HG03280 (cell line): ENCODE measurements around the gene TMC4.
A peak's percentile ranks its signal among the peaks of the same experiment; 100 is the strongest.

ENCODE experiments used
- ATAC-seq: cut with Tn5 transposase; IDR thresholded peaks from one replicate; pipeline ENCODE4 v1.9.1; 2021; ENCODE audit warnings: mild to moderate bottlenecking, moderate library complexity; ENCODE audit not compliant: unreplicated experiment

The TMC4 gene

DNA sequence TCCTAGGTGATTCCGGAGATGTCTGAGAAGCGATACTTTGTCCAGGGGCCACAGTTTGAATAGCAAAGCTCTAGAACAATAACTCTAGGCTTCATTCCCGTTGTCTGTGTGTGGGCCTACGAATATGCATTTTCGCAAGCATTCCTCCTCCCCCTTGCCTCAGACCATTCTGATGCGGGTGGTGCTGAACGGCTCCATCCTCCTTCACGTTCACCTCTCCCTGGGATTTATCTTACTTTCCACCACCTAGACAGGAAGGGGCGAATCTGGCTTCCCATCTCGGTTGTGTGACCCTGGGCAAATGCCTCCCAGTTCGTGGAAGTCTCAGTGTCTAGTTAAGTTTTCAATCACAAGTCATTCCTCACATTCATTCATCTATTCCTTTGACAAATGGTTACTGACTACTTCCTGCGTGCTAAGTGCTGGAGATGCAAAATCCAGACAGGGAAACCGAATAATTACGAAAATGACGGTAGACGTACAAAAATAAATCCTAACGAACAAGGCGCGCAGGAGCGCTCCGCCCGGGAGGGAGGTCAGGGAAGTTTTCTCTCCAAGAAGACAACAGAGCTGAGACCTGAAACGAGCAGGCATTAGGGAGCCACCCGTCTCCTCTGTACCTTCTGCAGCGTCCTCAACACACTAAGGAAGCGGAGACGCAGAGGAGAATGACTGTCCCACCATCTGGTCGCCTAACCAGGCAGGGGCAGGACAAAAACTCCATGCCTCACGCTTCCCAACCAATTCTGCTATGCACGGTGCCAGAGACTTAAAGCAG, 36.7 kb downstream of the TMC4 start:
- no peak for ATAC-seq

DNA sequence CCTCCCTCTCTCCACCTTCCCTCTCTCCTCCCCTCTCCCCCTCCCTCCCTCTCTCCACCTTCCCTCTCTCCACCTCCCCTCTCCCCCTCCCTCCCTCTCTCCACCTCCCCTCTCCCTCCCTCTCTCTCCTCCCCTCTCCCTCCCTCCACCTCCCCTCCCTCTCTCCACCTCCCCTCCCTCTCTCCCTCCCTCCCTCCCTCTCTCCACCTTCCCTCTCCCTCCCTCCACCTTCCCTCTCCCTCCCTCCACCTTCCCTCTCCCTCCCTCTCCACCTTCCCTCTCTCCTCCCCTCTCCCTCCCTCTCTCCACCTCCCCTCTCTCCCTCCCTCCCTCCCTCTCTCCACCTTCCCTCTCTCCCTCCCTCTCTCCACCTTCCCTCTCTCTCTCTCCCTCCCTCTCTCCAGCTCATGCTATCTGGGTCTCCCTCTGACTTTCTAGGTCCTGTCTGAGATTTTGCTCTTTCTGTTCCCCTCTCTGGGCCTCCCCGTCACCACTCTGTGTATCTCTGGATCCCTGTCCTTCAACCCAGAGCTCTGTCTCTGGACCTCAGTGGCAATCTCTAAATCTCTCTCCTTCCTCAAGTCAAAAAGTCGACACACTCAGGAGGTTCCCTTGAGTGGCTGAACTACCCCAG, 38.9 kb downstream of the TMC4 start:
- no peak for ATAC-seq

DNA sequence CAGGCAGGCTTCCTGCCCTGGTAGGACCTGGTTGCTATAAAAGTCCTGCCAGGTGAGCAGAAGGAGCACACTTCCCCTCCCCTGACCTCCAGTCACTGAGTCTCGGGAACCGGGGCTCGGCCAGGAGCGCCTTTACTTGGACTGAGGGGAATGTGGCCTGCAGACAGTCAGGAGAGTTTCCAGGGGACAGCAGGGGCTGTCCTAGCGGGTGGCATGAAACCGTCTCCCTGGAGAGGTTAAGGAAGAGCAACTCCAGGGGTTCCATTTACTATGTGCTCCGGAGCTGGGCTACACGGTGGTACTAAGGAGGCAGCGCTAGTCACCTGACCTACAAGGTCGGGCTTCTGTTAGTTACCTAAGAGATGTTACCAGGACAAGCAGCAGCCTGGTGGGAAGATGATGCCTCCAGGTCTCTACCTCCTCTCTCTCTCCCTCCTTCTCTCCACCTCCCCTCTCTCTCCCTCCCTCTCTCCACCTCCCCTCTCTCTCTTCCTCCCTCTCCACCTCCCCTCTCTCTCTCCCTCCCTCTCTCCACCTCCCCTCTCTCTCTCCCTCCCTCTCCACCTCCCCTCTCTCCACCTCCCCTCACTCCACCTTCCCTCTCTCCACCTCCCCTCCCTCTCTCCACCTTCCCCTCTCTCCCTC, 39.5 kb downstream of the TMC4 start:
- ATAC-seq: no peak

DNA sequence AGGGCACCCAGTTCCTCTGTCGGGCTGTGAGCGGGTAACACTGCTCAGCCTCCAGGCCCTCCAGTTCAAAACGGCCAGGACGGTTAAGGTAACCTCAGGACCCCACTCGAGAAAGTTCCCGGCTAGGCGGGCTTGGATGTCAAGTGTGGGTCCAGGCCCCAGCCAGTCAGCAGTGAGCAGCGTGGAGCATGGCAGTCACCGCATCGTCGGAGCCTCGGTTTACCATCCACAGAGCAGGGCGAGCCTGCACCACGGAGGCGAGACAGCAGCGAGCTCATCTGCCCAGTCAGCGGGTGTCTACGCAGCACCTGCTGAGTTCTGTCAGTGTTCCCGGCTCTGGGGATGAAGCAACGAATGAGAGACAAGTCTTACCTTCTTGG, 43.4 kb downstream of the TMC4 start:
- ATAC-seq: no peak

DNA sequence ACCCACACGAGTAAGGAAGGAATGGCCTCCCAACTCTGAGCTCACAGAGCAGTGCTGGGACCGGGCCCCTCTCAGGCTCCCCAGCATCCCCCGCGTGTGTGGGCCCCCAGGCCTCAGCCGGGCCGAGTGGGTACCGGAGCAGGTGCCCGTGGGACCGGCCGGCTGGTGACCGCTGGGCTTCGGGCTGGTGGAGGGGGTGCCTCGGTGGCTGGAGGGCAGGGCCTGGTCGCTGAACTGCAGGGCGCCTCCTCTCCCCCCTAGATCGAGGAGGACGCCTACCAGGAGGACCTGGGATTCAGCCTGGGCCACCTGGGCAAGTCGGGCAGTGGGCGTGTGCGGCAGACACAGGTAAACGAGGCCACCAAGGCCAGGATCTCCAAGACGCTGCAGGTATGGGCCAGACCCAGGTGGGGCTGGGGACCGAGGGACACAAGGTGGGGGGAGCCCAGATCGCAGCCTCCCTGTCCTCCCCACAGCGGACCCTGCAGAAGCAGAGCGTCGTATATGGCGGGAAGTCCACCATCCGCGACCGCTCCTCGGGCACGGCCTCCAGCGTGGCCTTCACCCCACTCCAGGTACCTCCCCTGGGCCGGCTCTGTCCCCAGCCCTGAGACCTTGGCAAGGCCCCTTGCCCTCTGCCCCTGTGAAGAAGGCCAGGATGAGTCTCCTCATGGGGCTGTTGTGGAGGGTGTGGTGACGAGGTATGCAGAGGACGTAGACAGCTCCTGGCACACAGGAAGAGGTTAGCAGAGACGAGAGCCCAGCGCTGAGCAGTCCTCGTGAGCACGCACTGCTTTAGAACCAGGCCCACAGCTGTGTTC, 44.0 kb downstream of the TMC4 start:
- no peak for ATAC-seq

DNA sequence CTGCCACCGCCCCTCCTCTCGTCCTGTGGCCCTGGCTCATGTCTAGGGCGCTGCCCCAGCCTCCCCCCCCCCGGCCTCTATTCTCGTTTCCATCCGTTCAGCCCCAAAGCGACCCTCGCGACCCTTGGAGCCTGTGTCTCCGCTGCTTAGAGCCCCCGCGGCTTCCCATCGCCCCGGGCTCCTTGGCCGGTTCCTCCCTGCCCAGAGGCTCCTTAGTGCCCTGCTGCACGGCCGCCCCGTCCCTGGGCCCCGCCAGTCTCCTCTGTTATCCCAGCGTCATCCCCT, 44.6 kb downstream of the TMC4 start:
- no peak for ATAC-seq

DNA sequence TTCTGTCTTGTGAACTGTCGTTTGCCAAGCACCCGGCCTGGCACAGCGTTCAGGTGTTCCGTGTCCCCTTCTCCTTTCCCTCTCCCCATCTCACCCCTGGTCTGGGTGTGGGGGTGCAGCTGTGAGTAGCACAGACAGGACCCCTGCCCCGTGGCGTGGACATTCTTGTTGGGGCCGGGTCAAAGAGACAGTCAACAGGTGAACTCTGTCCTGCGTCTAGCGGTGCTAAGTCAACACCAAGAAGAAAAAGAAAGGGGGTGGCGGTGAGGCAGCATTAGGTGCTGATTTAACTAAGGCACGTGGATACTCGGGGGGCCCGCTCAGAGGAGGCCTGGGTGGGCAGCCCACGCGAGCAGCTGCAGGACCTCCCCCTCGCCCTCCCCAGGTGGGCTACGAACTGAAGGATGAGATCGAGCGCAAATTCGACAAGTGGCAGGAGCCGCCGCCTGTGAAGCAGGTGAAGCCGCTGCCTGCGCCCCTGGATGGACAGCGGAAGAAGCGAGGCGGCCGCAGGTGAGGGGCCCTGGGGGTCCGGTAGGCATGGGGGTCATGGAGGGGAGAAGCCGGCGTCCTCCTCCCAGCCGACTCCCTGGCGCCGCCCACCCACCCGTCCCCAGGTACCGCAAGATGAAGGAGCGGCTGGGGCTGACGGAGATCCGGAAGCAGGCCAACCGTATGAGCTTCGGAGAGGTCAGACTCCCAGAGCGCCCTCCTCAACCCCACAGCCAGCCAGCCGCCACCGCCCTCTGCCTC, 45.1 kb downstream of the TMC4 start:
- no peak for ATAC-seq

DNA sequence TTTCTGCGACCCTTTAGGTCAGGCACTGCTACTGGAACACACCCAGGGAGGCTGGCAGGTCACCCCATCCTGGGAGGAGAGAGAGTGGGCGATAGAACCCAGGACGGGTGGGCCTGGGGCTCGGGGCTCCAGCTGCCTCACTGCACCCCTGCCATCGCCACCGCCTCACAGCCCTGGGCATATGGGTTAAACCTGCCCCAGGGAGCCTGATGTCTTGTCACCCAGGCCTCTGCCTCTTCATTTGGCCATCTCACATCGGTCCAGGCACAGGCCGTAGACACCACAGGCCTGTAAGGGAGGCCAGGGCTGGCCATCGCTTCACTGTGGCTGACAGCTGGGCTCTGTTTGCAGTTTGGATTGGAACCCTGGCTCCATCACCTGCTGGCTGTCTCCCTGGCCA, 47.2 kb downstream of the TMC4 start:
- ATAC-seq: no peak

DNA sequence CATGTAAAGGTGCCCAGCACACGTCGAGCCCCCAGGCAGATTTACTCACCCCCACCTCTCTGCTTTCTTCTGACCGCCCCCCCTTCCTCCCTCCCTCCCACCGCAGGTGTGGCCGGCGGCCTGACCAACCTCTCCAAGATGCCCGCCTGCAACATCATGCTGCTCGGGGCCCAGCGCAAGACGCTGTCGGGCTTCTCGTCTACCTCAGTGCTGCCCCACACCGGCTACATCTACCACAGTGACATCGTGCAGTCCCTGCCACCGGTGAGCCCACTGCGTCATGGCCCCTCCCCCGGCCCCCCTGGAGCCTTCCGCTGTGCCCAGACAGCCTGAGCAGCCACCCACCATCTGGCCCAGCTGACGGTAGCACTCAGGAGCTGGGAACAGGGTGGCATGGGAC, 48.6 kb downstream of the TMC4 start:
- no peak for ATAC-seq

DNA sequence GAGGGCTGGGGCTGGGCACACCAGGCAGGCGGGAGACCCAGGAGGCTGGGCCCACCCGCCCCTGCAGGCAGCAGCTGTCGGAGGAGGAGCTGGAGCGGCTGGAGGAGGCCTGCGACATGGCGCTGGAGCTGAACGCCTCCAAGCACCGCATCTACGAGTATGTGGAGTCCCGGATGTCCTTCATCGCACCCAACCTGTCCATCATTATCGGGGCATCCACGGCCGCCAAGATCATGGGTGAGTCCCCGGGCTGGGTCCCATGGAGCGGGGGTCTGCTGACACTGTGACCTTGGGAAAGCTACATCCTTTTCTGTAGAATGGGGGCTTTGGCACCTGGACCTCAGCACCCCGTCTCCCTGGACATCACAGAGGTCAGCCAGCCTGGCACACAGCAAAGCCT, 49.3 kb downstream of the TMC4 start:
- no peak for ATAC-seq

DNA sequence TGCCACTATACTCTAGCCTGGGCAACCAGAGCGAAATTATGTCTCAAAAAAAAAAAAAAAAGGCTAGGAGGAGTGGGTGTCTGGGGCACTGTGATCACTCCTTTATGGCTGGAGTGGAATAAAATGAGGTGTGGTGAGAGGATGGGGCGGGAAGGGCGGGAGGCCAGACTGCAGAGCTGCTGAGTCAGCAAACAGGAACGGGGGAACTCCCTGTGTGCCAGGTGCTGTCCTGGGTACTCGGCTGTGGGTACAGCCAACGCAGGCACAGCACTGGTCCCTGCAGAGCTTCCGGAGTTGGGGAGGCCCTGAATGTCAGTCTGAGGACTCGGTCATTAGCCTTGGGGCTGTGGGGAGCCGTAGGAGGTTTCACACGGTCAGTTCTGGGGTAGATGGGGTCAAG, 51.7 kb downstream of the TMC4 start:
- no peak for ATAC-seq

DNA sequence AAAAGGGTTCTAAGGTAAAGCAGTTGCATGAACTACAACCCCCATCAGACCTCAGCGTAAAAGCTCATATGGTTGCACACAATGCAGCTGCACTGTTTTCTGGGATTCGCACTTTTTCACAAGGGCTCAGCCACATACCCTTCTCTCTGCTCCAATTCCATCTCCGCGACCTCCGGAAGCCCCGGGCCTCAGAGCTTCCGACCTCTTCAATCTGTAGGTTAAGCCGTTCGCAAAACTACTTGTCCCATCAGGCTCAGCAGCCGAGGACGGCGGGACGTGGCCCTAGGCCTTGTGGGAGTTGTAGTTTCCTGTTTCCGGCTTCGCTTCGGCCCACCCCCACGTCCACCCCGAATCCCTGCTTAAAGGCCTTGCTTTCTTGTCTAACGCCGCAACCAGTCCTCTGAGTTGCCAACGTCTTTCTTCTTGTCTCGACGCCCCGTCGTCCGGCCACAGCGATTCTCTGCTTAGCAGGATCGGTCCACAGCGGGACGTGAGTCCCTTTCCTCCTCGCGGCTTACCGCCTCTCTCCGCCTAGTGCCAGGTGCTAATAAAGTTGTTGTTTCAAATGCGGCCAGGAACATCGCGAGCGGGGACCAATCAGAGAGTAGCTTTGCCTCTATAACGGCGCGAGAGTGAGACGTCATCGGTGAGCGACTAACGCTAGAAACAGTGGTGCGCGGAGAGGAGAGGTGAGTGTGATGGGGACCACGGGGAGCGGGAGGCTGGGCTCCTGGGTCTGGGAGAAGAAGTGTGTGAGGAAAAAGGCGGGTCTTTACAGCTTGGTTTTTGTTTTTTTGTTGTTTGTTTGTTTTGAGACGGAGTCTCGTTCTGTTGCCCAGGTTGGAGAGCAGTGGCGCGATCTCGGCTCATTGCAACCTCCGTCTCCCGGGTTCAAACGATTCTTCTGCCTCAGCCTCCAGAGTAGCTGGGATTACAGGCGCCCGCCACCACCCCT, 57.6 kb downstream of the TMC4 start, which contains the start of the genes PRPF31 and TFPT:
TSS of gene PRPF31 (plus strand) at position 646 of the 955 bp plus-strand sequence. CDS start 2,525 bp downstream, outside the sequence.
TSS of gene TFPT (minus strand) at position 549 of the 955 bp plus-strand sequence. CDS start at position 161, 388 bp downstream.
- ATAC-seq: peak; percentile 88

DNA sequence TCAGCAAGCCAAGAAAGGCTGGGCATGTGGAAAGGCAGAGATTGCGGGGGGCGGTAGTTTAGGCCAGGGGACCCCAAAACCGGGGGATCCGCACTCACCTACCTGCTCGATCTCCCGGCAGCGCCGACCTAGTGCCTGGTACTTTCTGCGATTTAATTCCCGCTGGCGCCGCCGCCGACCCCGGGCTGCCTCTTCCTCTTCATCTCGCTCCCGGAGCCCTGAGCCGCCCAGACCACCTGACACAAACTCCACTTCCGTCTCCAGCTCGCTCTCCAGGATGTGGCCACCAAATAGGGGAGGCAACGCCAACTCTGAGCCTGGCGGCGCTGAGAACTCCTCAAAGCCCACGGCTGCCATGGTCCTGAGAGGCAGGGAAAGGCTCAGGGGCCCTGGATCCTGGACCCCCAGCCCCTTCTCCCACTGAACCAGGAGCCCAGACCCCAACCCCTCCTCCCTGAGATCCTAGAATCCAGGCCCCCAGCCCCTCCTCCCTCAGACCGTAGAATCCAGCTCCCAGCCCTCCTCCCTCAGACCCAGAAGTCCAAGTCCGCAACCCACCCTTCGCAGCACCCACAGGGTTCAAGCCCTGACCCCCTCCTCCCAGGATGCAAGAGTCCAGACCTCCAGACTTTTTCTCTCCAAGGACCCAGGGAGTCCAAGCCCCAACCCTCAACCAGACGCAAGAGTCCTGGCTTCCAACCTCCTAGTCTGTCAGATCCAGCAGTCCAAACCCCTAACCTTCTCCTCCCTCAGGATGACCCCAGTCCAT, 58.4 kb downstream of the TMC4 start:
- no peak for ATAC-seq
